Measurements from ENCODE around the gene LZTFL1. TPM values are rescaled to one million over a fixed set of nuclear protein-coding genes. Genes with fewer than 3 reads are reported as not detected.

The LZTFL1 gene
- total RNA-seq, 4 donors from 2014 or later = 13.8 to 44.5 (median 21.0) TPM

GRCh38 chr3:45774581-45775521 lies 67.1 kb downstream of the LZTFL1 start:
- Histone ChIP-seq H3K4me1 (no peaks in the 10 kb centered on the region), H3K36me3 (no peaks in the 10 kb centered on the region), H3K9me3 (no peaks in the 10 kb centered on the region), H3K4me3 (no peak overlapping the region), H3K27me3 (no peaks in the 10 kb centered on the region), H3K27ac (no peak overlapping the region)
- TF ChIP-seq CTCF (IDR thresholded peaks at IDR 0.05) (no peak), POLR2A (IDR thresholded peaks at IDR 0.05) (no peak)
- no peak for DNase-seq
- intact Hi-C loops (cut with DNase I; ENCODE audit: low total_unique reads) = no loop called here

GRCh38 chr3:45773714-45774449 lies 68.0 kb downstream of the LZTFL1 start:
- intact Hi-C loops (cut with DNase I; ENCODE audit: low total_unique reads) = no loop called here
- Histone ChIP-seq H3K4me1 (no peaks in the 10 kb centered on the region), H3K4me3 (no peak overlapping the region), H3K9me3 (no peaks in the 10 kb centered on the region), H3K27me3 (no peaks in the 10 kb centered on the region), H3K36me3 (no peaks in the 10 kb centered on the region), H3K27ac (no peak overlapping the region)
- TF ChIP-seq POLR2A (IDR thresholded peaks at IDR 0.05) = no peak
- TF ChIP-seq CTCF (IDR thresholded peaks at IDR 0.05) = no peak
- no peak for DNase-seq

Other genes starting within 250 kb of the LZTFL1 start
- 10 to 100 TPM in 2 of 4 donors, 1 to 10 TPM in 2; 7.9 to 34.6 (median 15.7) TPM for gene LIMD1, start 247.4 kb downstream of the LZTFL1 start, total RNA-seq
- 10 to 100 TPM; 24.3 to 83.0 (median 68.7) TPM for gene SACM1L, start 152.7 kb downstream of the LZTFL1 start, total RNA-seq
- 1 to 10 TPM in 1 of 4 donors, not detected in 3; 2.6 TPM for gene SLC6A20, start 45.6 kb downstream of the LZTFL1 start, total RNA-seq
- gene CCR9, start 44.4 kb upstream of the LZTFL1 start, total RNA-seq = under 1 TPM in 1 of 4 donors, not detected in 3; 0.14 TPM
- gene CXCR6, start 101.3 kb upstream of the LZTFL1 start, total RNA-seq = 1 to 10 TPM in 1 of 4 donors, under 1 TPM in 2, not detected in 1; 0.48 to 8.7 (median 0.76) TPM
- 10 to 100 TPM; 16.5 to 74.4 (median 27.8) TPM for gene FYCO1, start 153.7 kb upstream of the LZTFL1 start, total RNA-seq
- under 1 TPM in 2 of 4 donors, not detected in 2; 0.07 to 0.15 TPM for gene XCR1, start 185.4 kb upstream of the LZTFL1 start, total RNA-seq